ENCODE measurements around the gene RAD50.

RAD50 gene

DNA sequence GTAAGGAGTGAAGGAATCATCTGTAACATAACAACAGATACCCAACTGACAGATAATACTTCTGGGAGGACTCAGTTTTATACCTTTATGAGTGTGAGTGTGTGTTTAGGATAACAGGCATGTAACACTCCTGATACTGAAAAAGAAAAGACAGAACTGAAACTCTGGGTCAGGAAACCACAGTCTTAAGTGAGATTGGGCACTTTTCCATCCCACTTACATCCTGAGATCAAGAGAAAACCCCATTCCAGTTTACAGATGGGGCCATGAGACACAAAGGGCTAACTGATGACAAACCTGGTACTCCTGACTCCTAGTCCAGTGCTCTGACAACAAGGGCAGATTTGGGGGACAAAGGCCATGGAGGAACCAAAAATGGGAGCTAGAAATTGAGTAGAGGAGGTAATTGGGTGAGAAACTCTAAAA lies 31.5 kb upstream of the RAD50 start:
- no peaks in the 10 kb centered on the region for H3K36me3 ChIP-seq (ENCODE audit: low read length)
- H3K79me2 ChIP-seq (ENCODE audit: insufficient read depth, low read length), result no peaks in the 10 kb centered on the region
- no peak overlapping the region for H3K4me2 ChIP-seq (ENCODE audit: low read depth, low read length, poor library complexity, severe bottlenecking)
- no peak overlapping the region for H3K27ac ChIP-seq (ENCODE audit: low read depth, low read length)
- no peaks in the 10 kb centered on the region for H3K9me3 ChIP-seq (ENCODE audit: insufficient read depth, low read length)
- no peak overlapping the region for H3K9ac ChIP-seq (ENCODE audit: low read length)
- H3F3A ChIP-seq (ENCODE audit: insufficient read depth), result no peaks in the 10 kb centered on the region
- H2AFZ ChIP-seq (ENCODE audit: low read depth, low read length, severe bottlenecking), result no peak overlapping the region
- H3K27me3 ChIP-seq (ENCODE audit: low read length), result no peaks in the 10 kb centered on the region
- H4K20me1 ChIP-seq (ENCODE audit: low read depth, low read length), result no peaks in the 10 kb centered on the region
- TF ChIP-seq, protein P1, sequence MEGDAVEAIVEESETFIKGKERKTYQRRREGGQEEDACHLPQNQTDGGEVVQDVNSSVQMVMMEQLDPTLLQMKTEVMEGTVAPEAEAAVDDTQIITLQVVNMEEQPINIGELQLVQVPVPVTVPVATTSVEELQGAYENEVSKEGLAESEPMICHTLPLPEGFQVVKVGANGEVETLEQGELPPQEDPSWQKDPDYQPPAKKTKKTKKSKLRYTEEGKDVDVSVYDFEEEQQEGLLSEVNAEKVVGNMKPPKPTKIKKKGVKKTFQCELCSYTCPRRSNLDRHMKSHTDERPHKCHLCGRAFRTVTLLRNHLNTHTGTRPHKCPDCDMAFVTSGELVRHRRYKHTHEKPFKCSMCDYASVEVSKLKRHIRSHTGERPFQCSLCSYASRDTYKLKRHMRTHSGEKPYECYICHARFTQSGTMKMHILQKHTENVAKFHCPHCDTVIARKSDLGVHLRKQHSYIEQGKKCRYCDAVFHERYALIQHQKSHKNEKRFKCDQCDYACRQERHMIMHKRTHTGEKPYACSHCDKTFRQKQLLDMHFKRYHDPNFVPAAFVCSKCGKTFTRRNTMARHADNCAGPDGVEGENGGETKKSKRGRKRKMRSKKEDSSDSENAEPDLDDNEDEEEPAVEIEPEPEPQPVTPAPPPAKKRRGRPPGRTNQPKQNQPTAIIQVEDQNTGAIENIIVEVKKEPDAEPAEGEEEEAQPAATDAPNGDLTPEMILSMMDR (IDR thresholded peaks at IDR 0.05; ENCODE audit: insufficient read depth, low read length, poor library complexity, severe bottlenecking), result no peak
- TF ChIP-seq EZH2phosphoT487 (conservative IDR thresholded peaks at IDR 0.05; ENCODE audit: low read length), result no peak
- no peaks in the 10 kb centered on the region for H3K9me2 ChIP-seq (replicated peaks; ENCODE audit: insufficient read depth, low read length)
- no peak overlapping the region for H3K4me3 ChIP-seq (ENCODE audit: insufficient read depth, low read length, poor library complexity, severe bottlenecking)

DNA sequence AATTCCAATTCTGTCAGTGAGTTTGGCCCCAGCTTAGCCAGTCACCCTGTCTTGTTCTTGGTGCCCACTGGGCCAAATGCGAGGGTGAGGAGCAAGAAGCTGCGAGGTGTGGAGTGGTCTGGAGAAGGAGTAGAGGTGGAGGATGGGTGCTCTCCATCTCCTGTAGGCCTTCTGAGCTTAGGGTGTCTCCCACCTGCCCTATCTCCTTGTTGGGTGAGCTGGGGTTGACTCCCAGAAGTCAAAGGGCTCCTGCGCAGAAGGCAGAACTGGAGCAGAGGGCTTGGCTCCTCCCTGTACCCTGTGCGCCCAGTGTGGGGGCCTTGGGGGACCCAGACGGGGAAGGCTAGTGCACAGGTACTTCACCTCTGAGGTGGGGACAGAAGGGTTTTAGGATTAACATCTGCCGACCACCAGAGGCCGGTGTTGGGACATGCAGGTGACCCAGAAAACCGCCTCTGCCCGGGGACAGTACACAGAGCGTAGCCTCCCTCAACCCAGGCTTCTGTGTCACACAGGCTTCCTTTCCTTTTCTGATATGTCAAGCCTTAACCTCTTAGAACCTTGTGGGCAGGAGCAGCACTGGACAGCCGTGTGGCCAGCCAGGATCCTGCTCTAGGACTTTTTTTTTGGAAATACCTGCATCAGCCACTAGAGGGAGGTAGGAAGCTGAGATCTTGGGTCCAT lies 30.3 kb upstream of the RAD50 start:
- peak overlapping the region; percentile 58 for H3K4me2 ChIP-seq (ENCODE audit: low read depth, low read length, poor library complexity, severe bottlenecking)
- H3K9me3 ChIP-seq (ENCODE audit: insufficient read depth, low read length), result no peaks in the 10 kb centered on the region
- H3F3A ChIP-seq (ENCODE audit: insufficient read depth), result no peaks in the 10 kb centered on the region
- no peak overlapping the region for H3K4me3 ChIP-seq (ENCODE audit: insufficient read depth, low read length, poor library complexity, severe bottlenecking)
- H4K20me1 ChIP-seq (ENCODE audit: low read depth, low read length), result no peaks in the 10 kb centered on the region
- H3K9me2 ChIP-seq (replicated peaks; ENCODE audit: insufficient read depth, low read length), result no peaks in the 10 kb centered on the region
- H3K27ac ChIP-seq (ENCODE audit: low read depth, low read length), result no peak overlapping the region
- no peak for TF ChIP-seq EZH2phosphoT487 (conservative IDR thresholded peaks at IDR 0.05; ENCODE audit: low read length)
- TF ChIP-seq, protein P1 (IDR thresholded peaks at IDR 0.05; ENCODE audit: insufficient read depth, low read length, poor library complexity, severe bottlenecking), result peak; percentile 97
- no peaks in the 10 kb centered on the region for H3K27me3 ChIP-seq (ENCODE audit: low read length)
- H3K9ac ChIP-seq (ENCODE audit: low read length), result no peak overlapping the region
- H3K79me2 ChIP-seq (ENCODE audit: insufficient read depth, low read length), result no peaks in the 10 kb centered on the region
- peak overlapping the region; percentile 67 for H2AFZ ChIP-seq (ENCODE audit: low read depth, low read length, severe bottlenecking)
- no peaks in the 10 kb centered on the region for H3K36me3 ChIP-seq (ENCODE audit: low read length)

DNA sequence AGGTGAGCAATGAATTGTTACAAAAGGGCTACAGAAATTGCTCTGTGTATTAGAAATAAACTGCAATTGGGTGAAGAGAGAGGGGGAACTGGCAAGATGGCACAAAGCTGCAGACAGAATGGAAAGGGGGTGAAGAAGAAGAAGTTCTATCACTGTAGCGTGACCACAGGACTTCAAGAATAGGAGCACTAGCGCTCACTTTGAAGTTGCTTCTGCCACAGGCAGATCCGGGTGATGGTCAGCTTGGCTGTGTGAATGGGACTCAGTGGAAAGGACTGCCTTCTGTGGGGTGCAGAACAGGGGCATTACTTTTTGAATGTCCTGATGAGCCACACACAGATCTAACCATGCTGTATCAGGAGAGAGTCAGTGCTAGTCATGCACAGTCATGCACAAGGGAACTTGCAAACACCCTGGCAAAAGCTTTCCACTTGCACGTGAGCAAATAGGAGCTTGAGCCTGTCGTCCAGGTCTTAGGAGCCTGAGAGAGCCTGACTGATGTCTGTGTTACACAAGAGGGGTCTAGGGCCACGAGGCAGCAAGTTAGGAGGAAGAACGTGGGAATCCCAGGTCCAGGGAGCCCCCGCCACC lies 29.7 kb upstream of the RAD50 start:
- Histone ChIP-seq H3K9ac (ENCODE audit: low read length) (no peak overlapping the region), H3K27ac (ENCODE audit: low read depth, low read length) (no peak overlapping the region), H3K9me3 (ENCODE audit: insufficient read depth, low read length) (no peaks in the 10 kb centered on the region), H3K27me3 (ENCODE audit: low read length) (no peaks in the 10 kb centered on the region), H2AFZ (ENCODE audit: low read depth, low read length, severe bottlenecking) (peak overlapping the region; percentile 67), H3K36me3 (ENCODE audit: low read length) (no peaks in the 10 kb centered on the region), H3K4me3 (ENCODE audit: insufficient read depth, low read length, poor library complexity, severe bottlenecking) (no peak overlapping the region), H3K9me2 (replicated peaks; ENCODE audit: insufficient read depth, low read length) (no peaks in the 10 kb centered on the region), H3K79me2 (ENCODE audit: insufficient read depth, low read length) (no peaks in the 10 kb centered on the region), H3F3A (ENCODE audit: insufficient read depth) (no peaks in the 10 kb centered on the region), H3K4me2 (ENCODE audit: low read depth, low read length, poor library complexity, severe bottlenecking) (peak overlapping the region; percentile 58), H4K20me1 (ENCODE audit: low read depth, low read length) (no peaks in the 10 kb centered on the region)
- TF ChIP-seq, protein P1 (IDR thresholded peaks at IDR 0.05; ENCODE audit: insufficient read depth, low read length, poor library complexity, severe bottlenecking), result no peak
- TF ChIP-seq EZH2phosphoT487 (conservative IDR thresholded peaks at IDR 0.05; ENCODE audit: low read length), result no peak

All from SU-DHL-6 (cell line).